ENCODE results near the gene LRRN4CL. TPM values are rescaled to one million over a fixed set of nuclear protein-coding genes. Genes with fewer than 3 reads are reported as not detected.
"Not testable (repeated sequence)": the region's sequence is repeated elsewhere in the genome, so short reads cannot be mapped to it uniquely, and the experiment has no call there.

LRRN4CL gene
- not detected for total RNA-seq
- 0.09 TPM for total RNA-seq (2013)

DNA sequence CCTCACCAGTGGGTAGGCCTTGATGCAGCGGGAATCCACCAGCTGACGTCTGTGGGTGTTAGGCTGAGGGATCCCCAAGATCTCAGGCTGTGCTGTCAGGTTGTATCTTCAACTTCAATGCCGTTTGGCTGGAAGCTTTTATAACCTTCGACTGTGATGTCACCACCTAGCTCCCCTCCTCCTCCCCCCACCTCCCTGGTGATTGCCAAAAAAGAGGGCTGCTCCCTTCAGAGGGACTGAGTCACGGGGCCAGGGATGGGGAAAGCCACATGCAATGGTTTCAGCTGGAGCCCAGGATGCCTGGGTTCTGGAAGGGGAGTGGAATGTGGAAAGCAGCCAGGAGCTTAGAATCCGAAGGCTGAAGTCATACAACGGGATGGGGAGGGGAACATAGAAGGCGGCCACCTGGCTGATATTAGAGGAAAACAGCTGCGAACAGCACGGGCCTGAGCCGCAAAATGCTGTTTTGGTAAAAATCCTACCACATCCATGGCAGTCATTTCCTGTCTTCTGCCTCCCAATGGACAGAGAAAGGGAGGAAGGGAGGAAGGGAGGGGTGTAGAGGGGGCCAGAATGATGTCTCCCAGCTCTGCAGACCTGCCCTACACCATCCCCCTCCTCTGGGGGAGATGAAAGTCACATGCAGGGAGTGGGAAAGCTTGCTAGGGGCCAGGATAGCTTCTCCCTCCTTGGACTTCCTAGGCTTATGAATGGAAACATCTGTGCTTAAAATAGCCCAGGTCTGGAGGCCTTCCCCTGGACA lies at the start of gene LRRN4CL:
Gene LRRN4CL (minus strand): TSS at position 110 of the 763 bp plus-strand sequence. CDS start 1,022 bp downstream, outside the sequence.
- 92% methylated on average over 11 of the region's 11 CpGs for WGBS (ENCODE audit: insufficient coverage)
- peaks cover 6% of the 10 kb centered on the region for H3K27me3 ChIP-seq (ENCODE audit: control insufficient read depth, insufficient read depth, low read length)
- intact Hi-C loops (cut with micrococcal nuclease): no loop called here
- Mint-ChIP-seq H3K36me3 (no peaks in the 10 kb centered on the region), H3K27ac (no peak within 1 kb of the TSS), H3K27me3 (ENCODE audit: low read depth in 2 of 2) (peaks cover 0 to 9% of the 10 kb centered on the region in 2 donors), H3K4me1 (peaks cover 2 to 3% of the 10 kb centered on the region in 2 donors), H3K9me3 (no peaks in the 10 kb centered on the region), H3K4me3 (no peak within 1 kb of the TSS)
- H3K4me1 ChIP-seq (ENCODE audit: control insufficient read depth, insufficient read depth, low read length): no peaks in the 10 kb centered on the region
- ATAC-seq (no peak), DNase-seq (no peak)
- TF ChIP-seq, protein P1, sequence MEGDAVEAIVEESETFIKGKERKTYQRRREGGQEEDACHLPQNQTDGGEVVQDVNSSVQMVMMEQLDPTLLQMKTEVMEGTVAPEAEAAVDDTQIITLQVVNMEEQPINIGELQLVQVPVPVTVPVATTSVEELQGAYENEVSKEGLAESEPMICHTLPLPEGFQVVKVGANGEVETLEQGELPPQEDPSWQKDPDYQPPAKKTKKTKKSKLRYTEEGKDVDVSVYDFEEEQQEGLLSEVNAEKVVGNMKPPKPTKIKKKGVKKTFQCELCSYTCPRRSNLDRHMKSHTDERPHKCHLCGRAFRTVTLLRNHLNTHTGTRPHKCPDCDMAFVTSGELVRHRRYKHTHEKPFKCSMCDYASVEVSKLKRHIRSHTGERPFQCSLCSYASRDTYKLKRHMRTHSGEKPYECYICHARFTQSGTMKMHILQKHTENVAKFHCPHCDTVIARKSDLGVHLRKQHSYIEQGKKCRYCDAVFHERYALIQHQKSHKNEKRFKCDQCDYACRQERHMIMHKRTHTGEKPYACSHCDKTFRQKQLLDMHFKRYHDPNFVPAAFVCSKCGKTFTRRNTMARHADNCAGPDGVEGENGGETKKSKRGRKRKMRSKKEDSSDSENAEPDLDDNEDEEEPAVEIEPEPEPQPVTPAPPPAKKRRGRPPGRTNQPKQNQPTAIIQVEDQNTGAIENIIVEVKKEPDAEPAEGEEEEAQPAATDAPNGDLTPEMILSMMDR (IDR thresholded peaks at IDR 0.05): no peak
- no peaks in the 10 kb centered on the region for H3K9me3 ChIP-seq (ENCODE audit: control insufficient read depth, insufficient read depth, low read length)
- no peak within 1 kb of the TSS for H3K27ac ChIP-seq (ENCODE audit: low read length)
- H3K4me3 ChIP-seq (ENCODE audit: low read length): no peak within 1 kb of the TSS
- H3K36me3 ChIP-seq (ENCODE audit: control insufficient read depth, insufficient read depth, low read length): peaks cover 21% of the 10 kb centered on the region

DNA sequence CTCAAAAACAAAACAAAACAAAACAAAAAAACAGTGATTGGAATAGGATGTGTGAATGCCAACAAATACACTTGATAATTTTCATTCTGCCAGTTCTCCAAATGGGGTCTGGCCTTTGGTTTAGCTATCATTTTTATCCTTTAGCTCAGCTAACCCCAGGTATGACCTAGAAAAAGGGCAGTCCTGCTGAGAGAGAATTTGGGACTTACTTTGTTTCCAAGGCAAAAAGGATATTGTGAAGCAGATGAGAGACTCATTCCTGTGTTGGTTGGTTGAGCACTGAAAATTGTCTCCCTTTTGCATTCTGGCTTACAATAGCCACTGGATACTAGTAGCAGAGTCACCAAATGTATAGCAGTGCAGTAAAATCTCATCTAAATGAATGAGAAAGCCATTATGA lies 47.9 kb upstream of the LRRN4CL start:
- TF ChIP-seq, protein P1 (IDR thresholded peaks at IDR 0.05): no peak
- H3K36me3 Mint-ChIP-seq: peaks cover 5% of the 10 kb centered on the region
- no peaks in the 10 kb centered on the region for H3K9me3 Mint-ChIP-seq
- no peak overlapping the region for H3K27ac ChIP-seq (ENCODE audit: low read length)
- no peak overlapping the region for H3K27ac Mint-ChIP-seq
- intact Hi-C loops (cut with micrococcal nuclease): no loop called here
- no peak overlapping the region for H3K4me3 ChIP-seq (ENCODE audit: low read length)
- H3K27me3 Mint-ChIP-seq (ENCODE audit: low read depth in 2 of 2): no peaks in the 10 kb centered on the region
- no peaks in the 10 kb centered on the region for H3K4me1 ChIP-seq (ENCODE audit: control insufficient read depth, insufficient read depth, low read length)
- no peaks in the 10 kb centered on the region for H3K9me3 ChIP-seq (ENCODE audit: control insufficient read depth, insufficient read depth, low read length)
- peaks cover 0 to 6% of the 10 kb centered on the region in 2 donors for H3K4me1 Mint-ChIP-seq
- DNase-seq (no peak), ATAC-seq (no peak)
- peaks cover 60% of the 10 kb centered on the region for H3K36me3 ChIP-seq (ENCODE audit: control insufficient read depth, insufficient read depth, low read length)
- no peak overlapping the region for H3K4me3 Mint-ChIP-seq
- no peaks in the 10 kb centered on the region for H3K27me3 ChIP-seq (ENCODE audit: control insufficient read depth, insufficient read depth, low read length)

DNA sequence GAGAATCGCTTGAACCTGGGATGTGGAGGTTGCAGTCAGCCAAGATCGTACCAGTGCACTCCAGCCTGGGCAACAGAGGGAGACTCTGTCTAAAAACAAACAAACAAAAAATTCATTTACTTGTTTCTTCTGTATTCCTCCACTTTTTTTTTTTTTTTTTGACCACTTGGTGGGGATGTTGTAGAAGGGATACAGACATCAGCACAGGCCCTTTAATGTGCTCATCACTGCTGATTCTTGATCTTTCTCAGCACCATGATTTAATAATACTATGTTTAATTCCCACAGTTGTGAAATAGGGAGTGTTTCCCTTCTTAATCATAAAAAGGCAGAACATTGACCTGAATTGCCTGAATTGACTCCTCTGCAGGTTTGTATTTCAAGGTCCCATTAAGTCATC lies 43.5 kb upstream of the LRRN4CL start:
- no peaks in the 10 kb centered on the region for H3K9me3 ChIP-seq (ENCODE audit: control insufficient read depth, insufficient read depth, low read length)
- H3K4me3 ChIP-seq (ENCODE audit: low read length): no peak overlapping the region
- H3K36me3 ChIP-seq (ENCODE audit: control insufficient read depth, insufficient read depth, low read length): peaks cover 43% of the 10 kb centered on the region
- ATAC-seq (no peak), DNase-seq (peak in 1 of 2 donors; percentile 50)
- intact Hi-C loops (cut with micrococcal nuclease): no loop called here
- Mint-ChIP-seq H3K4me1 (peaks cover 18% of the 10 kb centered on the region in 2 donors), H3K9me3 (no peaks in the 10 kb centered on the region), H3K4me3 (no peak overlapping the region), H3K27me3 (ENCODE audit: low read depth in 2 of 2) (no peaks in the 10 kb centered on the region), H3K27ac (no peak overlapping the region), H3K36me3 (peaks cover 5% of the 10 kb centered on the region)
- no peaks in the 10 kb centered on the region for H3K27me3 ChIP-seq (ENCODE audit: control insufficient read depth, insufficient read depth, low read length)
- no peak overlapping the region for H3K27ac ChIP-seq (ENCODE audit: low read length)
- peaks cover 24% of the 10 kb centered on the region for H3K4me1 ChIP-seq (ENCODE audit: control insufficient read depth, insufficient read depth, low read length)
- TF ChIP-seq, protein P1 (IDR thresholded peaks at IDR 0.05): no peak
- WGBS (ENCODE audit: insufficient coverage): 90% methylated on average over 2 of the region's 2 CpGs

DNA sequence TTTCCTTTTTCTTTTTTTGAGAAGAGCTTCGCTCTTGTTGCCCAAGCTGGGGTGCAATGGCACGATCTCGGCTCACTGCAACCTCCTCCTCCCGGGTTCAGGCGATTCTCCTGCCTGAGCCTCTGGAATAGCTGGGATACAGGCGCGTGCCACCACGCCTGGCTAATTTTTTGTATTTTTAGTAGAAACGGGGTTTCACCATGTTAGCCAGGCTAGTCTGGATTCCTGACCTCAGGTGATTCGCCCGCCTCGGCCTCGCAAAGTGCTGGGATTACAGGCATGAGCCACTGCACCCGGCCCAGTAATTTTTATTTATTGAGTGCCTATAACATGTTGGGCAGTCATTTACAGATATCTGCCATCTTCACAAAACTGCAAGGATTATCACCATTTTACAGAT lies 40.7 kb upstream of the LRRN4CL start:
- H3K36me3 ChIP-seq (ENCODE audit: control insufficient read depth, insufficient read depth, low read length): peaks cover 28% of the 10 kb centered on the region
- H3K36me3 Mint-ChIP-seq; H3K27me3 Mint-ChIP-seq (ENCODE audit: low read depth in 2 of 2); ATAC-seq; H3K9me3 Mint-ChIP-seq; H3K9me3 ChIP-seq (ENCODE audit: control insufficient read depth, insufficient read depth, low read length); H3K4me3 ChIP-seq (ENCODE audit: low read length); DNase-seq; H3K27ac ChIP-seq (ENCODE audit: low read length); intact Hi-C loops (cut with micrococcal nuclease); H3K27me3 ChIP-seq (ENCODE audit: control insufficient read depth, insufficient read depth, low read length): not testable (repeated sequence)
- H3K27ac Mint-ChIP-seq: peak overlapping the region; percentile 58 to 99
- peaks cover 38% of the 10 kb centered on the region for H3K4me1 ChIP-seq (ENCODE audit: control insufficient read depth, insufficient read depth, low read length)
- H3K4me1 Mint-ChIP-seq: peaks cover 34 to 42% of the 10 kb centered on the region in 2 donors
- WGBS (ENCODE audit: insufficient coverage): 96% methylated on average over 14 of the region's 14 CpGs
- peak overlapping the region; percentile 72 for H3K4me3 Mint-ChIP-seq

All from natural killer cell (primary cell).